H1 (cell line): ENCODE data around the gene AHDC1. TPM values are rescaled to one million over a fixed set of nuclear protein-coding genes. Genes with fewer than 3 reads are reported as not detected.
A peak's percentile ranks its signal among the peaks of the same experiment; 100 is the strongest.

Source experiments
- CTCF ChIA-PET: fragments of 300-600 bp; sonication (Branson Sonifier 250); formaldehyde crosslinking; loops from one replicate; lab custom pipeline; 2021; ENCODE audit not compliant: partially characterized antibody; lab: Charles Lee
- POLR2A ChIA-PET: fragments of 300-600 bp; sonication (Branson Sonifier 250); formaldehyde crosslinking; loops from one replicate; lab custom pipeline; 2021; ENCODE audit warnings: inconsistent platforms; ENCODE audit not compliant: partially characterized antibody; lab: Charles Lee
- DNase-seq, 2 experiments: peaks; one replicate each; pipeline versions ENCODE4 v3.0.0 to v3.0.0-alpha.2; 2010 to 2022; ENCODE audit warnings: low spot score in 2 of 2, low read depth in 1 of 2, mixed read lengths in 1 of 2
- FAIRE-seq: peaks from 2 replicates; lab custom pipeline; 2011; peaks lifted over from hg19 to GRCh38; lab: Jason Lieb, UNC
- H2AFZ ChIP-seq: 2 replicates; pipeline ENCODE4 v1.8.1; 2012; ENCODE audit warnings: low read length, inconsistent platforms
- H2AK5ac ChIP-seq: 2 replicates; pipeline ENCODE4 v1.6.1; 2013; ENCODE audit warnings: low read depth, low read length
- H2BK120ac ChIP-seq: replicated peaks from 2 replicates; pipeline ENCODE3; 2013; ENCODE audit warnings: low read depth, low read length, inconsistent platforms
- H2BK12ac ChIP-seq: 2 replicates; pipeline ENCODE4 v1.6.1; 2013; ENCODE audit warnings: low read depth, low read length
- H2BK15ac ChIP-seq: 2 replicates; pipeline ENCODE4 v1.6.1; 2013; ENCODE audit warnings: low read length
- H2BK20ac ChIP-seq: 2 replicates; pipeline ENCODE4 v1.6.1; 2013; ENCODE audit warnings: low read length
- H2BK5ac ChIP-seq: 2 replicates; pipeline ENCODE4 v1.6.1; 2013; ENCODE audit warnings: low read depth, low read length
- H3K14ac ChIP-seq: 2 replicates; pipeline ENCODE4 v1.6.1; 2013; ENCODE audit warnings: inconsistent platforms; ENCODE audit not compliant: insufficient read length
- H3K18ac ChIP-seq: 2 replicates; pipeline ENCODE4 v1.6.1; 2013; ENCODE audit warnings: low read length; ENCODE audit errors: extremely low read depth
- H3K23ac ChIP-seq: 2 replicates; pipeline ENCODE4 v1.6.1; 2013; ENCODE audit warnings: inconsistent platforms; ENCODE audit not compliant: insufficient read length
- H3K23me2 ChIP-seq: 2 replicates; pipeline ENCODE4 v1.6.1; 2013; ENCODE audit warnings: low read depth, low read length
- H3K27ac ChIP-seq: 2 replicates; pipeline ENCODE4 v1.6.1; 2011; ENCODE audit warnings: low read depth, low read length, inconsistent platforms
- H3K27me3 ChIP-seq, 4 experiments: replicated peaks in 1 of 4; 1 replicate in 1 of 4; 2 replicates in 3 of 4; pipeline versions ENCODE4 v1.6.1 to v1.8.1; 2011 to 2013; ENCODE audit warnings: low read length in 3 of 4, mild to moderate bottlenecking in 3 of 4, inconsistent platforms in 2 of 4, mixed read lengths in 2 of 4, moderate library complexity in 1 of 4; ENCODE audit not compliant: control insufficient read depth in 3 of 4, insufficient read depth in 3 of 4; ENCODE audit errors: extremely low read depth in 1 of 4
- H3K36me3 ChIP-seq, 4 experiments: 2 replicates each; pipeline versions ENCODE4 v1.6.1 to v1.8.1; 2011 to 2013; ENCODE audit warnings: mild to moderate bottlenecking in 4 of 4, low read length in 3 of 4, moderate library complexity in 2 of 4, control low read depth in 1 of 4, inconsistent platforms in 1 of 4; ENCODE audit not compliant: insufficient read depth in 4 of 4, control insufficient read depth in 2 of 4
- H3K4ac ChIP-seq: replicated peaks from 2 replicates; pipeline ENCODE3; 2013; ENCODE audit warnings: low read length, low read depth, mixed read lengths, inconsistent platforms; ENCODE audit not compliant: insufficient read length
- H3K4me1 ChIP-seq, 4 experiments: replicated peaks in 1 of 4; 1 replicate in 1 of 4; 2 replicates in 3 of 4; pipeline versions ENCODE4 v1.6.1 to v1.8.1; 2011 to 2013; ENCODE audit warnings: low read length in 3 of 4, inconsistent platforms in 2 of 4, mixed read lengths in 1 of 4; ENCODE audit not compliant: insufficient read depth in 4 of 4, control insufficient read depth in 3 of 4
- H3K4me2 ChIP-seq, 2 experiments: 2 replicates each; pipeline versions ENCODE4 v1.6.1 to v1.8.1; 2011 to 2013; ENCODE audit warnings: low read depth in 2 of 2, low read length in 2 of 2, control low read depth in 1 of 2, inconsistent platforms in 1 of 2, mild to moderate bottlenecking in 1 of 2; ENCODE audit not compliant: insufficient read depth in 1 of 2
- H3K4me3 ChIP-seq, 4 experiments: fragments of 200-600, 300-600 bp in 1 of 4; sonication (generic), shearing (Covaris generic), sonication (Bioruptor Twin) in 1 of 4; 2 replicates each; pipeline versions ENCODE4 v1.5.1 to v1.8.1; 2011 to 2016; ENCODE audit warnings: low read length in 4 of 4, low read depth in 3 of 4, control low read depth in 2 of 4, inconsistent platforms in 2 of 4, mild to moderate bottlenecking in 2 of 4, mixed read lengths in 1 of 4, moderate library complexity in 1 of 4; ENCODE audit not compliant: insufficient read depth in 2 of 4; ENCODE audit errors: extremely low read depth in 1 of 4
- H3K56ac ChIP-seq: replicated peaks from 2 replicates; pipeline ENCODE3; 2013; ENCODE audit warnings: low read depth, mild to moderate bottlenecking, mixed read lengths, low read length, inconsistent platforms; ENCODE audit not compliant: insufficient read length
- H3K79me1 ChIP-seq: 2 replicates; pipeline ENCODE4 v1.6.1; 2013; ENCODE audit warnings: low read depth, low read length, control low read depth
- H3K79me2 ChIP-seq, 2 experiments: 2 replicates each; pipeline versions ENCODE4 v1.6.1 to v1.8.1; 2012 to 2013; ENCODE audit warnings: low read length in 2 of 2, mild to moderate bottlenecking in 2 of 2, inconsistent platforms in 1 of 2; ENCODE audit not compliant: insufficient read depth in 2 of 2, control insufficient read depth in 1 of 2
- H3K9ac ChIP-seq, 4 experiments: replicated peaks in 1 of 4; 1 replicate in 1 of 4; 2 replicates in 3 of 4; pipeline versions ENCODE4 v1.6.1 to v1.8.1; 2011 to 2013; ENCODE audit warnings: low read depth in 3 of 4, low read length in 3 of 4, control low read depth in 2 of 4, mild to moderate bottlenecking in 2 of 4, moderate library complexity in 2 of 4, inconsistent platforms in 1 of 4; ENCODE audit errors: extremely low read depth in 1 of 4
- H3K9me3 ChIP-seq, 2 experiments: 2 replicates each; pipeline versions ENCODE4 v1.6.1 to v1.8.1; 2012 to 2013; ENCODE audit warnings: mild to moderate bottlenecking in 2 of 2, moderate library complexity in 2 of 2, control low read depth in 1 of 2, inconsistent platforms in 1 of 2, low read depth in 1 of 2, low read length in 1 of 2, mixed read lengths in 1 of 2; ENCODE audit not compliant: insufficient read depth in 2 of 2
- H4K20me1 ChIP-seq, 2 experiments: replicated peaks in 1 of 2; 2 replicates each; pipeline versions ENCODE3 to v1.8.1; 2011 to 2013; ENCODE audit warnings: inconsistent platforms in 2 of 2, low read length in 2 of 2, mild to moderate bottlenecking in 1 of 2; ENCODE audit not compliant: insufficient read depth in 2 of 2, control insufficient read depth in 1 of 2
- H4K5ac ChIP-seq: 2 replicates; pipeline ENCODE4 v1.6.1; 2013; ENCODE audit warnings: low read length, low read depth, mixed read lengths, inconsistent platforms; ENCODE audit not compliant: insufficient read length
- H4K8ac ChIP-seq: 2 replicates; pipeline ENCODE4 v1.8.0; 2013; ENCODE audit warnings: mild to moderate bottlenecking, moderate library complexity, low read length, inconsistent platforms; ENCODE audit not compliant: insufficient read depth; ENCODE audit errors: extremely low read depth
- H4K91ac ChIP-seq: replicated peaks from 2 replicates; pipeline ENCODE3; 2013; ENCODE audit warnings: low read length, mixed read lengths, inconsistent platforms; ENCODE audit not compliant: insufficient read length
- CEBPB ChIP-seq: IDR thresholded peaks from 2 replicates; pipeline ENCODE4 v1.6.1; 2012; ENCODE audit warnings: low read depth, low read length
- CTBP2 ChIP-seq: IDR thresholded peaks from 2 replicates; pipeline ENCODE4 v1.7.0; 2011; ENCODE audit warnings: borderline replicate concordance, mild to moderate bottlenecking, moderate library complexity, mixed read lengths, low read length; ENCODE audit not compliant: insufficient read depth, insufficient read length
- PHF8 ChIP-seq: fragments of 200-600 bp; sonication (generic); conservative IDR thresholded peaks from 2 replicates; pipeline ENCODE4 v1.7.1; 2012; ENCODE audit warnings: low read depth, mild to moderate bottlenecking, inconsistent platforms, low read length, moderate library complexity
- RAD21 ChIP-seq, 2 experiments: IDR thresholded peaks in 1 of 2; conservative IDR thresholded peaks in 1 of 2; 2 replicates each; pipeline ENCODE4 v1.6.1; 2011; ENCODE audit warnings: low read depth in 2 of 2, low read length in 2 of 2, improper control_type of control experiment in 1 of 2, inconsistent platforms in 1 of 2, mild to moderate bottlenecking in 1 of 2, moderate library complexity in 1 of 2
- SIN3A ChIP-seq, 2 experiments: IDR thresholded peaks in 1 of 2; conservative IDR thresholded peaks in 1 of 2; 2 replicates each; pipeline ENCODE4 v1.6.1; 2011 to 2012; ENCODE audit warnings: low read length in 2 of 2, improper control_type of control experiment in 1 of 2, low read depth in 1 of 2, mild to moderate bottlenecking in 1 of 2
- WGBS, 2 experiments: shearing (Covaris generic) in 1 of 2; methylation state at CpG; one replicate each; pipeline versions ENCODE4 v1.1.6 to v1.1.7; 2013 to 2015; ENCODE audit warnings: low lambda C conversion rate in 2 of 2, mixed read lengths in 2 of 2, inconsistent platforms in 1 of 2, low coverage in 1 of 2, missing lambda C conversion rate in 1 of 2; ENCODE audit not compliant: insufficient replicate concordance in 2 of 2, insufficient coverage in 1 of 2, insufficient read length in 1 of 2; ENCODE audit errors: extremely low coverage in 1 of 2, missing lambda C conversion rate in 1 of 2; 5-methylcytosine and 5-hydroxymethylcytosine counted together
- polyA plus RNA-seq, 7 experiments: library from polyadenylated mRNA; depleted of rRNA in 3 of 7; stranded (reverse) in 5 of 7; unstranded in 2 of 7; fragments of >200 nt in 5 of 7; fragments of 200-250 nt in 2 of 7; gene quantifications; 1 replicate in 5 of 7; 2 replicates in 1 of 7; 4 replicates in 1 of 7; pipeline versions ENCODE4 v1.2.1 to v1.2.3, GENCODE V29; 2011 to 2013; ENCODE audit warnings: missing spikeins in 2 of 7, mixed read lengths in 2 of 7
- total RNA-seq: library from RNA; stranded (reverse); fragmentation: NEBNext Ultra II Directional; extraction: Animal tissue kit (Norgen Biotek cat#: 25700); gene quantifications from 2 replicates; pipeline ENCODE4 v1.2.1, GENCODE V29; 2021
- TF ChIP-seq, protein P1 (sequence below): IDR thresholded peaks from 2 replicates; pipeline ENCODE4 v1.6.1; 2011; ENCODE audit warnings: low read length, improper control_type of control experiment
- TF ChIP-seq, protein P2 (sequence below), 3 experiments: IDR thresholded peaks; 1 replicate in 2 of 3; 2 replicates in 1 of 3; pipeline versions ENCODE4 v1.5.1 to v1.6.1; 2011; ENCODE audit warnings: low read length in 3 of 3, mild to moderate bottlenecking in 3 of 3, inconsistent platforms in 2 of 3, low read depth in 1 of 3, moderate library complexity in 1 of 3; ENCODE audit not compliant: insufficient read depth in 1 of 3; ENCODE audit errors: control extremely low read depth in 1 of 3

Gene AHDC1
- total and polyA plus RNA-seq, 2 of the 8 experiments (the other 6 are each of a cell fraction or from before 2014, with no cell fraction given) = 4.4 to 35.1 TPM

DNA sequence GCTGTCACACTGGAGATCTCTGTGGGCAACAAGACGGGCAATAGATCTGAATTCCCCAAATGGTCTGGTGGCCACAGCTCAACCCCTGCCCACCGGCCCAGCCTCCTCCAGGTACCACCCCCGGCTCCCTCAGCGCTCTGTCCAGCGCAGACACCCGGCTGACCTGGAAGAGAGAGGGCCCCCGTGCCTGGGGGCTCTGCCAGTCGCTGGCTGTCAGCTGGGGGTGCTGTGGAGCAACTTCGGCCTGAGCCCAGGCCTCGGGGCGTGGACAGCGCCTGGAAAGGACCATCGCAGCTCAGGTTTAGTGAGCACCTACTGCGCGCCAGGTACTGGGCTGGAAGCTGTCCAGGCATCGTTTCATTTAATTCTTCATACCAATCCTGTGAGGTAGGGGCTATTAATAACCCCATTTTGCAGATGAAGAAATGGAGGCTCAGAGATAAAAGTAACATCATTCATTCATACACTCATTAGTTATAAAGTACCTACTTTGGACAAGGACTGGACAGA is 51.0 kb downstream of the AHDC1 start:
- peaks cover 0 to 34% (median 14%) of the 10 kb centered on the region in 4 experiments; a peak in 6 of 8 replicates for H3K36me3 ChIP-seq
- TF ChIP-seq CTBP2 = no peak
- no peak for TF ChIP-seq CEBPB
- no peak for TF ChIP-seq PHF8
- 0 out of 4 replicates have a peak, but pooled peaks of 1 of the 2 experiments have one; percentile 22 for TF ChIP-seq SIN3A (conservative IDR thresholded peaks at IDR 0.05 in 1 of 2, IDR thresholded peaks at IDR 0.05 in 1 of 2; ENCODE audit: low read depth in 1 of 2, low read length in 2 of 2)
- TF ChIP-seq, protein P1, sequence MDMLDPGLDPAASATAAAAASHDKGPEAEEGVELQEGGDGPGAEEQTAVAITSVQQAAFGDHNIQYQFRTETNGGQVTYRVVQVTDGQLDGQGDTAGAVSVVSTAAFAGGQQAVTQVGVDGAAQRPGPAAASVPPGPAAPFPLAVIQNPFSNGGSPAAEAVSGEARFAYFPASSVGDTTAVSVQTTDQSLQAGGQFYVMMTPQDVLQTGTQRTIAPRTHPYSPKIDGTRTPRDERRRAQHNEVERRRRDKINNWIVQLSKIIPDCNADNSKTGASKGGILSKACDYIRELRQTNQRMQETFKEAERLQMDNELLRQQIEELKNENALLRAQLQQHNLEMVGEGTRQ = no peak
- TF ChIP-seq, protein P2, sequence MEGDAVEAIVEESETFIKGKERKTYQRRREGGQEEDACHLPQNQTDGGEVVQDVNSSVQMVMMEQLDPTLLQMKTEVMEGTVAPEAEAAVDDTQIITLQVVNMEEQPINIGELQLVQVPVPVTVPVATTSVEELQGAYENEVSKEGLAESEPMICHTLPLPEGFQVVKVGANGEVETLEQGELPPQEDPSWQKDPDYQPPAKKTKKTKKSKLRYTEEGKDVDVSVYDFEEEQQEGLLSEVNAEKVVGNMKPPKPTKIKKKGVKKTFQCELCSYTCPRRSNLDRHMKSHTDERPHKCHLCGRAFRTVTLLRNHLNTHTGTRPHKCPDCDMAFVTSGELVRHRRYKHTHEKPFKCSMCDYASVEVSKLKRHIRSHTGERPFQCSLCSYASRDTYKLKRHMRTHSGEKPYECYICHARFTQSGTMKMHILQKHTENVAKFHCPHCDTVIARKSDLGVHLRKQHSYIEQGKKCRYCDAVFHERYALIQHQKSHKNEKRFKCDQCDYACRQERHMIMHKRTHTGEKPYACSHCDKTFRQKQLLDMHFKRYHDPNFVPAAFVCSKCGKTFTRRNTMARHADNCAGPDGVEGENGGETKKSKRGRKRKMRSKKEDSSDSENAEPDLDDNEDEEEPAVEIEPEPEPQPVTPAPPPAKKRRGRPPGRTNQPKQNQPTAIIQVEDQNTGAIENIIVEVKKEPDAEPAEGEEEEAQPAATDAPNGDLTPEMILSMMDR (IDR thresholded peaks at IDR 0.05; ENCODE audit: control extremely low read depth in 1 of 3, insufficient read depth in 1 of 3, low read depth in 1 of 3, low read length in 3 of 3) = peak; percentile 54 to 68 (median 57)
- peak; percentile 36 to 63 for TF ChIP-seq RAD21 (IDR thresholded peaks at IDR 0.05 in 1 of 2, conservative IDR thresholded peaks at IDR 0.05 in 1 of 2; ENCODE audit: low read depth in 2 of 2, low read length in 2 of 2)
- CTCF ChIA-PET = interaction anchor here (1.1 to 56.1 kb wide), 15 partner anchors 5 to 256 kb away, joined by 3 to 1807 read pairs (median 6); partner anchors contain the start of gene AHDC1

More for the DNA sequence above, 51.0 kb downstream of the AHDC1 start:
- Histone ChIP-seq H3K4me3 (no peak overlapping the region), H3K79me1 (no peaks in the 10 kb centered on the region), H2BK12ac (no peak overlapping the region), H4K5ac (no peak overlapping the region), H3K4me2 (no peak overlapping the region), H3K27me3 (no peaks in the 10 kb centered on the region), H3K4ac (no peak overlapping the region), H3K4me1 (peaks cover 8 to 14% (median 10%) of the 10 kb centered on the region in 4 experiments), H4K8ac (no peak overlapping the region), H2BK20ac (no peak overlapping the region), H3K79me2 (peaks cover 0 to 3% of the 10 kb centered on the region in 2 experiments; a peak in 1 of 4 replicates), H3K14ac (no peak overlapping the region), H3K9me3 (no peaks in the 10 kb centered on the region), H3K9ac (no peak overlapping the region), H3K18ac (no peak overlapping the region), H3K23me2 (peaks cover 2% of the 10 kb centered on the region; the same call in 1 of the 2 replicates), H2AK5ac (no peak overlapping the region), H2BK5ac (no peak overlapping the region), H2BK120ac (no peak overlapping the region), H2AFZ (no peak overlapping the region), H4K91ac (no peak overlapping the region), H3K56ac (no peak overlapping the region), H4K20me1 (peaks cover 2 to 6% of the 10 kb centered on the region in 2 experiments), H2BK15ac (no peak overlapping the region), H3K27ac (no peak overlapping the region), H3K23ac (no peak overlapping the region)
- DNase-seq = no peak
- 84% methylated on average over 15 of the region's 16 CpGs; no CpG with 5 or more reads in 1 of the 2 experiments for WGBS, 2 experiments
- no peak for FAIRE-seq
- POLR2A ChIA-PET = interaction anchor here (24.3 kb wide), 1 partner anchor 23 kb away, joined by 350 read pairs; no protein-coding TSS in a partner anchor
